CD14-positive monocyte (primary cell): ENCODE results near the gene COL6A1. TPM values are rescaled to one million over a fixed set of nuclear protein-coding genes. Genes with fewer than 3 reads are reported as not detected.

Source experiments
- DNase-seq, 3 donors: peaks; one replicate each; pipeline ENCODE4 v3.0.0-alpha.2; 2011 to 2022
- H2AFZ ChIP-seq: 2 replicates; pipeline ENCODE4 v1.6.0; 2012; ENCODE audit warnings: mild to moderate bottlenecking, low read depth, low read length, inconsistent platforms; ENCODE audit not compliant: insufficient read depth, poor library complexity, severe bottlenecking
- H3K27ac ChIP-seq, 2 donors: 1 replicate in 1 of 2; 2 replicates in 1 of 2; pipeline ENCODE4 v1.5.1; 2012 to 2013; ENCODE audit warnings: low read length in 2 of 2, control low read depth in 1 of 2, inconsistent platforms in 1 of 2, low read depth in 1 of 2, mild to moderate bottlenecking in 1 of 2
- H3K27me3 ChIP-seq, 2 donors: one replicate each; pipeline versions ENCODE4 v1.6.0 to v1.6.1; 2011 to 2013; ENCODE audit warnings: low read length in 2 of 2; ENCODE audit not compliant: control insufficient read depth in 2 of 2, insufficient read depth in 2 of 2
- H3K36me3 ChIP-seq, 2 donors: replicated peaks in 1 of 2; 1 replicate in 1 of 2; 2 replicates in 1 of 2; pipeline versions ENCODE4 v1.5.1 to v1.6.1; 2012 to 2013; ENCODE audit warnings: low read length in 2 of 2, control low read depth in 1 of 2, inconsistent platforms in 1 of 2, mild to moderate bottlenecking in 1 of 2; ENCODE audit not compliant: insufficient read depth in 2 of 2, control insufficient read depth in 1 of 2
- H3K4me1 ChIP-seq, 2 donors: 1 replicate in 1 of 2; 2 replicates in 1 of 2; pipeline versions ENCODE4 v1.5.1 to v1.6.1; 2012 to 2013; ENCODE audit warnings: low read length in 2 of 2, control low read depth in 1 of 2, inconsistent platforms in 1 of 2, mild to moderate bottlenecking in 1 of 2, moderate library complexity in 1 of 2; ENCODE audit not compliant: insufficient read depth in 2 of 2, control insufficient read depth in 1 of 2
- H3K4me2 ChIP-seq: replicated peaks from 2 replicates; pipeline ENCODE3; 2012; ENCODE audit warnings: low read length, moderate library complexity, mild to moderate bottlenecking; ENCODE audit not compliant: poor library complexity, severe bottlenecking; ENCODE audit errors: extremely low read depth
- H3K4me3 ChIP-seq, 3 experiments: fragments of 200-600 bp in 1 of 3; sonication (generic) in 1 of 3; replicated peaks in 1 of 3; 1 replicate in 2 of 3; 2 replicates in 1 of 3; pipeline ENCODE4 v1.5.1; 2011 to 2013; ENCODE audit warnings: low read length in 3 of 3, mild to moderate bottlenecking in 3 of 3, control low read depth in 2 of 3, low read depth in 2 of 3, inconsistent platforms in 1 of 3, moderate library complexity in 1 of 3
- H3K79me2 ChIP-seq: 2 replicates; pipeline ENCODE4 v1.6.0; 2012; ENCODE audit warnings: mild to moderate bottlenecking, control low read depth, inconsistent platforms, low read length, moderate library complexity; ENCODE audit not compliant: insufficient read depth
- H3K9ac ChIP-seq: 2 replicates; pipeline ENCODE4 v1.6.0; 2017; ENCODE audit warnings: low read length, mild to moderate bottlenecking; ENCODE audit not compliant: insufficient read depth, poor library complexity, severe bottlenecking
- H3K9me3 ChIP-seq, 2 donors: replicated peaks in 1 of 2; 1 replicate in 1 of 2; 2 replicates in 1 of 2; pipeline versions ENCODE4 v1.5.1 to v1.6.1; 2012 to 2013; ENCODE audit warnings: low read length in 2 of 2, control low read depth in 1 of 2; ENCODE audit not compliant: control insufficient read depth in 1 of 2, insufficient read depth in 1 of 2
- H4K20me1 ChIP-seq: 2 replicates; pipeline ENCODE4 v1.6.0; 2012; ENCODE audit warnings: mild to moderate bottlenecking, low read length, control low read depth, moderate library complexity; ENCODE audit not compliant: insufficient read depth
- H3K27ac Mint-ChIP-seq, 7 donors: one replicate each; pipeline ENCODE4 v1.8.0; 2020; ENCODE audit warnings: mild to moderate bottlenecking in 7 of 7, mixed read lengths in 7 of 7, moderate library complexity in 6 of 7, inconsistent platforms in 2 of 7
- H3K27me3 Mint-ChIP-seq, 3 donors: one replicate each; pipeline ENCODE4 v1.8.0; 2021 to 2022; ENCODE audit warnings: low read depth in 3 of 3, mild to moderate bottlenecking in 3 of 3, mixed read lengths in 3 of 3, moderate library complexity in 3 of 3, inconsistent platforms in 1 of 3
- H3K36me3 Mint-ChIP-seq, 2 donors: one replicate each; pipeline ENCODE4 v1.8.0; 2020; ENCODE audit warnings: mixed read lengths in 2 of 2, inconsistent platforms in 1 of 2, mild to moderate bottlenecking in 1 of 2
- H3K4me1 Mint-ChIP-seq: one replicate; pipeline ENCODE4 v1.8.0; 2020; ENCODE audit warnings: mild to moderate bottlenecking, mixed read lengths
- H3K4me3 Mint-ChIP-seq, 2 donors: one replicate each; pipeline ENCODE4 v1.8.0; 2020; ENCODE audit warnings: mild to moderate bottlenecking in 2 of 2, mixed read lengths in 2 of 2, moderate library complexity in 1 of 2
- H3K9me3 Mint-ChIP-seq, 7 donors: one replicate each; pipeline ENCODE4 v1.8.0; 2020 to 2022; ENCODE audit warnings: mixed read lengths in 7 of 7, mild to moderate bottlenecking in 6 of 7, moderate library complexity in 6 of 7, inconsistent platforms in 2 of 7
- CTCF ChIP-seq: fragments of 200-600 bp; IDR thresholded peaks from one replicate; pipeline ENCODE4 v1.8.0; 2022; ENCODE audit warnings: antibody characterized with exemption, mild to moderate bottlenecking
- WGBS: methylation state at CpG from one replicate; pipeline ENCODE4 v1.1.5; 2013; ENCODE audit warnings: missing lambda C conversion rate; ENCODE audit not compliant: insufficient coverage; 5-methylcytosine and 5-hydroxymethylcytosine counted together
- intact Hi-C, 2 donors: fragments of 100-400 bp; cut with micrococcal nuclease; formaldehyde crosslinking; loops; one replicate each; pipeline versions ENCODE4 v1.15.0 to v1.15.1; 2023
- polyA plus RNA-seq, 3 donors: library from polyadenylated mRNA; depleted of rRNA in 1 of 3; unstranded in 2 of 3; stranded (reverse) in 1 of 3; fragments of 300-500 nt in 2 of 3; fragments of >200 nt in 1 of 3; fragmentation: Illumina TruSeq in 2 of 3; gene quantifications; 1 replicate in 2 of 3; 2 replicates in 1 of 3; pipeline ENCODE4 v1.2.3, GENCODE V29; 2012 to 2021

Gene COL6A1
- polyA plus RNA-seq, 3 donors: 0.08 to 0.11 (median 0.10) TPM

- Mint-ChIP-seq H3K27ac (no peak overlapping the region), H3K4me1 (peaks cover 2% of the 10 kb centered on the region), H3K36me3 (no peaks in the 10 kb centered on the region), H3K4me3 (no peak overlapping the region), H3K27me3 (peaks cover 6 to 18% (median 13%) of the 10 kb centered on the region in 3 donors), H3K9me3 (peaks cover 0 to 2% (median 0%) of the 10 kb centered on the region in 7 donors)
- H3K79me2 ChIP-seq: no peaks in the 10 kb centered on the region
- no peaks in the 10 kb centered on the region for H3K36me3 ChIP-seq
- no peak for DNase-seq
- intact Hi-C loops: no loop called here
- no peak overlapping the region for H3K4me2 ChIP-seq
- no peaks in the 10 kb centered on the region for H3K27me3 ChIP-seq
- no peak for TF ChIP-seq CTCF
- no peaks in the 10 kb centered on the region for H4K20me1 ChIP-seq
- H2AFZ ChIP-seq: no peak overlapping the region
- WGBS: 98% methylated on average over 8 of the region's 8 CpGs
- no peak overlapping the region for H3K27ac ChIP-seq
- no peak overlapping the region for H3K9ac ChIP-seq
- H3K4me1 ChIP-seq: no peaks in the 10 kb centered on the region
- no peaks in the 10 kb centered on the region for H3K9me3 ChIP-seq
- no peak overlapping the region for H3K4me3 ChIP-seq
These were observed 42.0 kb downstream of the COL6A1 start for GRCh38 chr21:46023555-46023954.

- Histone ChIP-seq H3K36me3 (no peaks in the 10 kb centered on the region), H3K4me1 (no peaks in the 10 kb centered on the region), H3K4me2 (no peak overlapping the region), H3K27ac (no peak overlapping the region), H3K9me3 (no peaks in the 10 kb centered on the region), H3K4me3 (no peak overlapping the region), H3K79me2 (no peaks in the 10 kb centered on the region), H2AFZ (no peak overlapping the region), H3K9ac (no peak overlapping the region), H3K27me3 (no peaks in the 10 kb centered on the region), H4K20me1 (no peaks in the 10 kb centered on the region)
- DNase-seq: no peak
- Mint-ChIP-seq H3K4me1 (no peaks in the 10 kb centered on the region), H3K9me3 (peaks cover 0 to 8% (median 0%) of the 10 kb centered on the region in 7 donors), H3K4me3 (no peak overlapping the region), H3K27me3 (peaks cover 5 to 22% (median 13%) of the 10 kb centered on the region in 3 donors), H3K36me3 (no peaks in the 10 kb centered on the region), H3K27ac (no peak overlapping the region)
- intact Hi-C loops: no loop called here
- WGBS: no CpG with 5 or more reads among the region's 3 CpGs
- no peak for TF ChIP-seq CTCF
These were observed 42.6 kb downstream of the COL6A1 start for GRCh38 chr21:46024141-46024540.
